ENCODE measurements around the gene TUBD1. TPM values are rescaled to one million over a fixed set of nuclear protein-coding genes. Genes with fewer than 3 reads are reported as not detected.
"Not testable (repeated sequence)": the region's sequence is repeated elsewhere in the genome, so short reads cannot be mapped to it uniquely, and the experiment has no call there.

Gene TUBD1
- total RNA-seq, 1 experiment from 2014 or later, result 12.5 TPM

DNA sequence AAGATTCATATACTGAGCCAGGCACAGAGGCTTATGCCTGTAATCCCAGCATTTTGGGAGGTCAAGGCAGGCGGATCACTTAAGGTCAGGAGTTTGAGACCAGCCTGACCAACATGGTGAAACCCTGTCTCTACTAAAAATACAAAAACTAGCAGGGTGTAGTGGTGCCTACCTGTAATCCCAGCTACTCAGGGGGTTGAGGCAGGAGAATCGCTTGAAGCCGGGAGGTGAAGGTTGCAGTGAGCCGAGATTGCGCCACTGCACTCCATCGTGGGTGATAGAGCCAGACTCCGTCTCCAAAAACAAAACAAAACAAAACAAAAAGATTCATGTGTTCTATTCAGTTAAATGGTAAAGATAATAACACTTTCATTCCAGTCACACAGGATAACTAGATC, 63.9 kb downstream of the TUBD1 start:
- Histone ChIP-seq H3K27ac (ENCODE audit: low read length) (peak overlapping the region; percentile 100), H3K4me1 (ENCODE audit: control insufficient read depth, insufficient read depth, low read length) (peaks cover 85% of the 10 kb centered on the region)
- H3K9me3 ChIP-seq (ENCODE audit: control insufficient read depth, insufficient read depth, low read depth, low read length); DNase-seq (ENCODE audit: low read depth, low spot score); in situ Hi-C loops (cut with HindIII; ENCODE audit: low pct_unique_long_range_greater_than_20kb, low sequenced_read_pairs); H3K36me3 ChIP-seq (ENCODE audit: control insufficient read depth, insufficient read depth, low read length); H3K27me3 ChIP-seq (ENCODE audit: control insufficient read depth, insufficient read depth, low read length); H3K4me3 ChIP-seq (ENCODE audit: low read depth in 2 of 2, low read length in 2 of 2); intact Hi-C loops (cut with micrococcal nuclease; ENCODE audit: unreplicated experiment): not testable (repeated sequence)
- CTCF ChIA-PET, result interaction anchor here (0.6 to 0.9 kb wide), 2 partner anchors 30 to 73 kb away, joined by 3 to 4 read pairs; no protein-coding TSS in a partner anchor
- POLR2A ChIA-PET, result interaction anchor here (0.6 to 2.6 kb wide), 5 partner anchors 9 to 120 kb away, joined by 3 to 52 read pairs (median 5); no protein-coding TSS in a partner anchor
- TSS peak; percentile 94 for BruUV-seq (replicated peaks)
- peak; percentile 33 for ATAC-seq

DNA sequence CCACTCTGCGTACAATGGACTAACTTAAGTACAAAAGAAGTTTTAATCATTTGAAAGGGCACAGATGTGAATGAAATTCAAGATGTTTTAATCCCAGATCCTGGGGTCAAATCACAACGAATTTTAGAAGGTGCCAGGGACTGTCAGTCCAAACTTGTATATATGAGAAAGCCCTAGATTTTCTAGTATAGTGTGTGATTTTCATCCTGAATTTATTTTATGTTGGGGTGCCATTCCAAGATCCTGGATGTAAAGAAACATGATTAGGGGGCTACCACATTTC, 64.3 kb downstream of the TUBD1 start:
- TF ChIP-seq TCF7L2 (IDR thresholded peaks at IDR 0.05; ENCODE audit: low read depth, low read length) (no peak), POLR2AphosphoS5 (IDR thresholded peaks at IDR 0.05; ENCODE audit: low read depth, low read length) (no peak), SIN3A (IDR thresholded peaks at IDR 0.05; ENCODE audit: borderline replicate concordance, insufficient read depth, low read depth, low read length) (no peak)
- TF ChIP-seq, protein P1, sequence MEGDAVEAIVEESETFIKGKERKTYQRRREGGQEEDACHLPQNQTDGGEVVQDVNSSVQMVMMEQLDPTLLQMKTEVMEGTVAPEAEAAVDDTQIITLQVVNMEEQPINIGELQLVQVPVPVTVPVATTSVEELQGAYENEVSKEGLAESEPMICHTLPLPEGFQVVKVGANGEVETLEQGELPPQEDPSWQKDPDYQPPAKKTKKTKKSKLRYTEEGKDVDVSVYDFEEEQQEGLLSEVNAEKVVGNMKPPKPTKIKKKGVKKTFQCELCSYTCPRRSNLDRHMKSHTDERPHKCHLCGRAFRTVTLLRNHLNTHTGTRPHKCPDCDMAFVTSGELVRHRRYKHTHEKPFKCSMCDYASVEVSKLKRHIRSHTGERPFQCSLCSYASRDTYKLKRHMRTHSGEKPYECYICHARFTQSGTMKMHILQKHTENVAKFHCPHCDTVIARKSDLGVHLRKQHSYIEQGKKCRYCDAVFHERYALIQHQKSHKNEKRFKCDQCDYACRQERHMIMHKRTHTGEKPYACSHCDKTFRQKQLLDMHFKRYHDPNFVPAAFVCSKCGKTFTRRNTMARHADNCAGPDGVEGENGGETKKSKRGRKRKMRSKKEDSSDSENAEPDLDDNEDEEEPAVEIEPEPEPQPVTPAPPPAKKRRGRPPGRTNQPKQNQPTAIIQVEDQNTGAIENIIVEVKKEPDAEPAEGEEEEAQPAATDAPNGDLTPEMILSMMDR (IDR thresholded peaks at IDR 0.05), result no peak
- TF ChIP-seq, protein P2, sequence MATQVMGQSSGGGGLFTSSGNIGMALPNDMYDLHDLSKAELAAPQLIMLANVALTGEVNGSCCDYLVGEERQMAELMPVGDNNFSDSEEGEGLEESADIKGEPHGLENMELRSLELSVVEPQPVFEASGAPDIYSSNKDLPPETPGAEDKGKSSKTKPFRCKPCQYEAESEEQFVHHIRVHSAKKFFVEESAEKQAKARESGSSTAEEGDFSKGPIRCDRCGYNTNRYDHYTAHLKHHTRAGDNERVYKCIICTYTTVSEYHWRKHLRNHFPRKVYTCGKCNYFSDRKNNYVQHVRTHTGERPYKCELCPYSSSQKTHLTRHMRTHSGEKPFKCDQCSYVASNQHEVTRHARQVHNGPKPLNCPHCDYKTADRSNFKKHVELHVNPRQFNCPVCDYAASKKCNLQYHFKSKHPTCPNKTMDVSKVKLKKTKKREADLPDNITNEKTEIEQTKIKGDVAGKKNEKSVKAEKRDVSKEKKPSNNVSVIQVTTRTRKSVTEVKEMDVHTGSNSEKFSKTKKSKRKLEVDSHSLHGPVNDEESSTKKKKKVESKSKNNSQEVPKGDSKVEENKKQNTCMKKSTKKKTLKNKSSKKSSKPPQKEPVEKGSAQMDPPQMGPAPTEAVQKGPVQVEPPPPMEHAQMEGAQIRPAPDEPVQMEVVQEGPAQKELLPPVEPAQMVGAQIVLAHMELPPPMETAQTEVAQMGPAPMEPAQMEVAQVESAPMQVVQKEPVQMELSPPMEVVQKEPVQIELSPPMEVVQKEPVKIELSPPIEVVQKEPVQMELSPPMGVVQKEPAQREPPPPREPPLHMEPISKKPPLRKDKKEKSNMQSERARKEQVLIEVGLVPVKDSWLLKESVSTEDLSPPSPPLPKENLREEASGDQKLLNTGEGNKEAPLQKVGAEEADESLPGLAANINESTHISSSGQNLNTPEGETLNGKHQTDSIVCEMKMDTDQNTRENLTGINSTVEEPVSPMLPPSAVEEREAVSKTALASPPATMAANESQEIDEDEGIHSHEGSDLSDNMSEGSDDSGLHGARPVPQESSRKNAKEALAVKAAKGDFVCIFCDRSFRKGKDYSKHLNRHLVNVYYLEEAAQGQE (IDR thresholded peaks at IDR 0.05; ENCODE audit: insufficient read depth in 1 of 2, low read depth in 2 of 2, low read length in 1 of 2), result no peak
- peak overlapping the region; percentile 100 for H3K27ac ChIP-seq (ENCODE audit: low read length)
- BruUV-seq (replicated peaks), result no TSS peak
- intact Hi-C loops (cut with micrococcal nuclease; ENCODE audit: unreplicated experiment) (no loop called here), in situ Hi-C loops (cut with HindIII; ENCODE audit: low pct_unique_long_range_greater_than_20kb, low sequenced_read_pairs) (no loop called here)
- no peaks in the 10 kb centered on the region for H3K27me3 ChIP-seq (ENCODE audit: control insufficient read depth, insufficient read depth, low read length)
- ATAC-seq (no peak), DNase-seq (ENCODE audit: low read depth, low spot score) (no peak)
- no peaks in the 10 kb centered on the region for H3K9me3 ChIP-seq (ENCODE audit: control insufficient read depth, insufficient read depth, low read depth, low read length)
- no peaks in the 10 kb centered on the region; the same call in 1 of the 2 replicates for H3K36me3 ChIP-seq (ENCODE audit: control insufficient read depth, insufficient read depth, low read length)
- ChIA-PET POLR2A (interaction anchor here (0.6 to 2.6 kb wide), 3 partner anchors 10 to 26 kb away, joined by 3 to 52 read pairs (median 7); no protein-coding TSS in a partner anchor), CTCF (interaction anchor here (0.6 kb wide), 1 partner anchor 74 kb away, joined by 4 read pairs; no protein-coding TSS in a partner anchor)
- H3K4me3 ChIP-seq (ENCODE audit: low read depth in 2 of 2, low read length in 2 of 2), result no peak overlapping the region
- H3K4me1 ChIP-seq (ENCODE audit: control insufficient read depth, insufficient read depth, low read length), result peaks cover 81% of the 10 kb centered on the region

- intact Hi-C loops (cut with micrococcal nuclease; ENCODE audit: unreplicated experiment) (no loop called here), in situ Hi-C loops (cut with HindIII; ENCODE audit: low pct_unique_long_range_greater_than_20kb, low sequenced_read_pairs) (no loop called here)
- Histone ChIP-seq H3K4me3 (ENCODE audit: low read depth in 2 of 2, low read length in 2 of 2) (no peak overlapping the region), H3K27ac (ENCODE audit: low read length) (peak overlapping the region; percentile 100), H3K27me3 (ENCODE audit: control insufficient read depth, insufficient read depth, low read length) (no peaks in the 10 kb centered on the region), H3K9me3 (ENCODE audit: control insufficient read depth, insufficient read depth, low read depth, low read length) (no peaks in the 10 kb centered on the region), H3K36me3 (ENCODE audit: control insufficient read depth, insufficient read depth, low read length) (no peaks in the 10 kb centered on the region; the same call in 1 of the 2 replicates), H3K4me1 (ENCODE audit: control insufficient read depth, insufficient read depth, low read length) (peaks cover 75% of the 10 kb centered on the region)
- ATAC-seq (no peak), DNase-seq (ENCODE audit: low read depth, low spot score) (no peak)
- no peak for TF ChIP-seq SIN3A (IDR thresholded peaks at IDR 0.05; ENCODE audit: borderline replicate concordance, insufficient read depth, low read depth, low read length)
- TF ChIP-seq, protein P1 (IDR thresholded peaks at IDR 0.05), result no peak
- TF ChIP-seq, protein P2 (IDR thresholded peaks at IDR 0.05; ENCODE audit: insufficient read depth in 1 of 2, low read depth in 2 of 2, low read length in 1 of 2), result no peak
- TF ChIP-seq POLR2AphosphoS5 (IDR thresholded peaks at IDR 0.05; ENCODE audit: low read depth, low read length), result no peak
- no peak for TF ChIP-seq TCF7L2 (IDR thresholded peaks at IDR 0.05; ENCODE audit: low read depth, low read length)
- BruUV-seq (replicated peaks), result no TSS peak
- ChIA-PET CTCF (no interaction called here), POLR2A (interaction anchor here (0.6 to 2.6 kb wide), 4 partner anchors 10 to 119 kb away, joined by 3 to 52 read pairs (median 5); no protein-coding TSS in a partner anchor)
These were observed 64.8 kb downstream of the TUBD1 start for GRCh38 chr17:59827721-59828477.

Data from Panc1 (cell line).